ENCODE measurements around the gene TEAD1.

- TF ChIP-seq CTCF (IDR thresholded peaks at IDR 0.05) (no peak), POLR2AphosphoS5 (IDR thresholded peaks at IDR 0.05) (no peak)
These were observed 1.9 kb downstream of the TEAD1 start for GRCh38 chr11:12675951-12676711.
